Left lung (tissue), 10 donors: Measurements from ENCODE around the gene FAM117B. TPM values are rescaled to one million over a fixed set of nuclear protein-coding genes. Genes with fewer than 3 reads are reported as not detected.

Experiments used
- ATAC-seq: fragments of 200-7000 bp; cut with Tn5 transposase; one replicate; pipeline ENCODE4 v1.9.1; 2020; ENCODE audit warnings: moderate library complexity
- DNase-seq, 4 donors: peaks; one replicate each; pipeline ENCODE4 v3.0.0-alpha.2; 2013 to 2020
- H3K27ac ChIP-seq, 2 donors: fragments of 200-600 bp; sonication (generic) in 1 of 2; one replicate each; pipeline versions ENCODE4 v1.5.0 to v1.8.0; 2020 to 2021
- H3K27me3 ChIP-seq, 2 donors: fragments of 200-600 bp; sonication (generic) in 1 of 2; one replicate each; pipeline versions ENCODE4 v1.5.0 to v1.8.0; 2020 to 2021
- H3K36me3 ChIP-seq, 2 donors: fragments of 200-600 bp; sonication (generic) in 1 of 2; one replicate each; pipeline versions ENCODE4 v1.5.0 to v1.8.0; 2020 to 2021
- H3K4me1 ChIP-seq, 2 donors: fragments of 200-600 bp; one replicate each; pipeline ENCODE4 v1.8.0; 2021
- H3K4me3 ChIP-seq, 2 donors: fragments of 200-600 bp; sonication (generic) in 1 of 2; one replicate each; pipeline versions ENCODE4 v1.5.0 to v1.8.0; 2020 to 2021; ENCODE audit warnings: mild to moderate bottlenecking in 1 of 2
- H3K9me3 ChIP-seq, 2 donors: fragments of 200-600 bp; sonication (generic) in 1 of 2; one replicate each; pipeline versions ENCODE4 v1.5.0 to v1.8.0; 2020 to 2021
- CTCF ChIP-seq, 2 donors: fragments of 200-600 bp; sonication (generic) in 1 of 2; IDR thresholded peaks; one replicate each; pipeline versions ENCODE4 v1.5.0 to v1.8.0; 2021; ENCODE audit warnings: antibody characterized with exemption in 2 of 2
- intact Hi-C, 2 donors: fragments of 100-400 bp; cut with DNase I; formaldehyde crosslinking; loops; one replicate each; pipeline versions ENCODE4 v1.11.2 to v1.14.2; 2022
- polyA plus RNA-seq, 6 donors: library from polyadenylated mRNA; unstranded; fragments of 120-200 nt; gene quantifications; one replicate each; pipeline ENCODE4 v1.2.1, GENCODE V29; 2013; ENCODE audit not compliant: insufficient read length in 6 of 6
- total RNA-seq, 2 donors: library from RNA; stranded (reverse); fragmentation: NEBNext Ultra II Directional; extraction: Animal tissue kit (Norgen Biotek cat#: 25700); gene quantifications; one replicate each; pipeline ENCODE4 v1.2.1, GENCODE V29; 2021
- donor health status: DM: no; HTN: yes; CAD: no.
- donor health status: DM: no; HTN: no; CAD: no.

Gene FAM117B
- total and polyA plus RNA-seq, 8 donors: 4.9 to 27.4 (median 22.6) TPM

GRCh38 chr2:202814226-202814625 lies 179.5 kb downstream of the FAM117B start:
- intact Hi-C loops: no loop called here
- H3K27ac ChIP-seq: no peak overlapping the region
- DNase-seq: no peak

GRCh38 chr2:202815548-202816360 lies 181.0 kb downstream of the FAM117B start:
- peaks cover 0 to 2% of the 10 kb centered on the region in 2 donors for H3K9me3 ChIP-seq
- intact Hi-C loops: no loop called here
- H3K27ac ChIP-seq: no peak overlapping the region
- H3K27me3 ChIP-seq: no peaks in the 10 kb centered on the region
- ATAC-seq: peak; percentile 34
- DNase-seq: no peak
- H3K36me3 ChIP-seq: no peaks in the 10 kb centered on the region
- H3K4me3 ChIP-seq: no peak overlapping the region
- no peak for TF ChIP-seq CTCF (IDR thresholded peaks at IDR 0.05)
- H3K4me1 ChIP-seq: no peaks in the 10 kb centered on the region

More at GRCh38 chr2:202814226-202814625, 179.5 kb downstream of the FAM117B start:
- peaks cover 0 to 5% of the 10 kb centered on the region in 2 donors for H3K9me3 ChIP-seq
- H3K36me3 ChIP-seq: no peaks in the 10 kb centered on the region
- TF ChIP-seq CTCF (IDR thresholded peaks at IDR 0.05): no peak
- ATAC-seq: no peak
- no peaks in the 10 kb centered on the region for H3K4me1 ChIP-seq
- H3K27me3 ChIP-seq: no peaks in the 10 kb centered on the region
- no peak overlapping the region for H3K4me3 ChIP-seq

GRCh38 chr2:202817771-202818170 lies 183.0 kb downstream of the FAM117B start:
- Histone ChIP-seq H3K4me1 (no peaks in the 10 kb centered on the region), H3K9me3 (no peaks in the 10 kb centered on the region), H3K36me3 (no peaks in the 10 kb centered on the region), H3K27ac (no peak overlapping the region), H3K4me3 (no peak overlapping the region), H3K27me3 (no peaks in the 10 kb centered on the region)
- intact Hi-C loops: no loop called here
- ATAC-seq (no peak), DNase-seq (no peak)
- TF ChIP-seq CTCF (IDR thresholded peaks at IDR 0.05): no peak

- no peak for TF ChIP-seq CTCF (IDR thresholded peaks at IDR 0.05)
- no peaks in the 10 kb centered on the region for H3K36me3 ChIP-seq
- H3K4me3 ChIP-seq: no peak overlapping the region
- no peaks in the 10 kb centered on the region for H3K9me3 ChIP-seq
- no peak overlapping the region for H3K27ac ChIP-seq
- no peak for ATAC-seq
- intact Hi-C loops: no loop called here
- DNase-seq: no peak
- H3K4me1 ChIP-seq: no peaks in the 10 kb centered on the region
- no peaks in the 10 kb centered on the region for H3K27me3 ChIP-seq
Observed at GRCh38 chr2:202818321-202818720, 183.6 kb downstream of the FAM117B start.

Other genes with a start within 250 kb of the FAM117B start
- 1 to 10 TPM; 2.6 to 2.7 TPM for gene ICA1L, start 236.8 kb downstream of the FAM117B start, total RNA-seq
- 10 to 100 TPM; 19.9 to 22.8 (median 21.9) TPM for gene ICA1L, start 236.8 kb downstream of the FAM117B start, polyA plus RNA-seq